ENCODE data around the gene HBE1. TPM values are rescaled to one million over a fixed set of nuclear protein-coding genes. Genes with fewer than 3 reads are reported as not detected.

Gene HBE1
- total and polyA plus RNA-seq, 2 of the 8 experiments (the other 6 are each of a cell fraction or from before 2014, with no cell fraction given) = 0.39 TPM; not detected in 1

GRCh38 chr11:5243816-5244180 is 25.9 kb downstream of the HBE1 start:
- Histone ChIP-seq H3K4me3 (ENCODE audit: extremely low read depth in 1 of 4, insufficient read depth in 2 of 4, low read depth in 3 of 4, low read length in 4 of 4) (no peak overlapping the region), H3K18ac (ENCODE audit: extremely low read depth, low read length) (no peak overlapping the region), H3K79me1 (ENCODE audit: low read depth, low read length) (no peaks in the 10 kb centered on the region), H3K9ac (replicated peaks in 1 of 4; ENCODE audit: extremely low read depth in 1 of 4, low read depth in 3 of 4, low read length in 3 of 4) (no peak overlapping the region), H3K23me2 (ENCODE audit: low read depth, low read length) (no peaks in the 10 kb centered on the region), H3K27ac (ENCODE audit: low read depth, low read length) (no peak overlapping the region), H3K36me3 (ENCODE audit: control insufficient read depth in 2 of 4, insufficient read depth in 4 of 4, low read length in 3 of 4) (no peaks in the 10 kb centered on the region), H3K79me2 (ENCODE audit: control insufficient read depth in 1 of 2, insufficient read depth in 2 of 2, low read length in 2 of 2) (no peaks in the 10 kb centered on the region), H3K56ac (replicated peaks; ENCODE audit: insufficient read length, low read depth, low read length) (no peak overlapping the region), H3K14ac (ENCODE audit: insufficient read length) (no peak overlapping the region), H4K91ac (replicated peaks; ENCODE audit: insufficient read length, low read length) (no peak overlapping the region), H3K9me3 (ENCODE audit: insufficient read depth in 2 of 2, low read depth in 1 of 2, low read length in 1 of 2) (no peaks in the 10 kb centered on the region), H3K4ac (replicated peaks; ENCODE audit: insufficient read length, low read depth, low read length) (no peak overlapping the region), H4K8ac (ENCODE audit: extremely low read depth, insufficient read depth, low read length) (no peak overlapping the region), H2BK15ac (ENCODE audit: low read length) (no peak overlapping the region), H3K4me1 (replicated peaks in 1 of 4; ENCODE audit: control insufficient read depth in 3 of 4, insufficient read depth in 4 of 4, low read length in 3 of 4) (no peaks in the 10 kb centered on the region), H2BK12ac (ENCODE audit: low read depth, low read length) (no peak overlapping the region), H3K27me3 (replicated peaks in 1 of 4; ENCODE audit: control insufficient read depth in 3 of 4, extremely low read depth in 1 of 4, insufficient read depth in 3 of 4, low read length in 3 of 4) (no peaks in the 10 kb centered on the region), H2BK120ac (replicated peaks; ENCODE audit: low read depth, low read length) (no peak overlapping the region), H4K5ac (ENCODE audit: insufficient read length, low read depth, low read length) (no peak overlapping the region), H3K23ac (ENCODE audit: insufficient read length) (no peak overlapping the region), H2AFZ (ENCODE audit: low read length) (no peak overlapping the region), H3K4me2 (ENCODE audit: insufficient read depth in 1 of 2, low read depth in 2 of 2, low read length in 2 of 2) (no peak overlapping the region), H2BK5ac (ENCODE audit: low read depth, low read length) (no peak overlapping the region), H2BK20ac (ENCODE audit: low read length) (no peak overlapping the region), H4K20me1 (replicated peaks in 1 of 2; ENCODE audit: control insufficient read depth in 1 of 2, insufficient read depth in 2 of 2, low read length in 2 of 2) (no peaks in the 10 kb centered on the region), H2AK5ac (ENCODE audit: low read depth, low read length) (no peak overlapping the region)
- 89% methylated on average over 4 of the region's 4 CpGs; no CpG with 5 or more reads in 1 of the 2 experiments for WGBS, 2 experiments (ENCODE audit: extremely low coverage in 1 of 2, insufficient coverage in 1 of 2, insufficient read length in 1 of 2, insufficient replicate concordance in 2 of 2, low coverage in 1 of 2, low lambda C conversion rate in 2 of 2, missing lambda C conversion rate in 1 of 2)
- ChIA-PET CTCF (ENCODE audit: partially characterized antibody) (no interaction called here), POLR2A (ENCODE audit: partially characterized antibody) (no interaction called here)
- no peak for TF ChIP-seq GTF2F1 (IDR thresholded peaks at IDR 0.05; ENCODE audit: borderline replicate concordance, low read depth, low read length)
- no peak for TF ChIP-seq POLR2A (IDR thresholded peaks at IDR 0.05; ENCODE audit: control extremely low read depth in 1 of 2, low read depth in 2 of 2, low read length in 2 of 2)
- no peak for TF ChIP-seq HDAC6 (IDR thresholded peaks at IDR 0.05; ENCODE audit: low read depth, low read length)
- TF ChIP-seq JUND (IDR thresholded peaks at IDR 0.05; ENCODE audit: low read length) = no peak
- no peak for TF ChIP-seq ATF3 (IDR thresholded peaks at IDR 0.05; ENCODE audit: insufficient read depth, low read depth, low read length)
- TF ChIP-seq E2F6 (IDR thresholded peaks at IDR 0.05) = no peak
- TF ChIP-seq BACH1 (IDR thresholded peaks at IDR 0.05; ENCODE audit: low read length) = no peak
- TF ChIP-seq SIN3A (conservative IDR thresholded peaks at IDR 0.05 in 1 of 2, IDR thresholded peaks at IDR 0.05 in 1 of 2; ENCODE audit: low read depth in 1 of 2, low read length in 2 of 2) = no peak
- TF ChIP-seq SAP30 (IDR thresholded peaks at IDR 0.05; ENCODE audit: insufficient read depth, insufficient replicate concordance, low read length) = no peak
- no peak for FAIRE-seq
- DNase-seq (ENCODE audit: low read depth in 1 of 2, low spot score in 2 of 2) = no peak

Data from H1 (cell line).